Trophoblast cell (in vitro differentiated cells and primary cell): ENCODE measurements around the gene KMT2A.

Experiments used
- DNase-seq, 2 donors: peaks; one replicate each; pipeline ENCODE4 v3.0.0-alpha.2; 2016
- H2AFZ ChIP-seq: 2 replicates; pipeline ENCODE4 v1.6.1; 2013; ENCODE audit warnings: low read length, moderate library complexity, mild to moderate bottlenecking; ENCODE audit not compliant: insufficient read depth, poor library complexity
- H2AK5ac ChIP-seq: 2 replicates; pipeline ENCODE4 v1.6.1; 2013; ENCODE audit warnings: mild to moderate bottlenecking, low read length
- H2BK120ac ChIP-seq: 2 replicates; pipeline ENCODE4 v1.6.1; 2013; ENCODE audit warnings: low read length, mild to moderate bottlenecking, moderate library complexity; ENCODE audit not compliant: insufficient read depth, poor library complexity
- H2BK12ac ChIP-seq: 2 replicates; pipeline ENCODE4 v1.6.1; 2013; ENCODE audit warnings: mild to moderate bottlenecking, low read length, moderate library complexity
- H2BK5ac ChIP-seq: 2 replicates; pipeline ENCODE4 v1.6.1; 2013; ENCODE audit warnings: low read length, low read depth, moderate library complexity, mild to moderate bottlenecking; ENCODE audit not compliant: poor library complexity
- H3K14ac ChIP-seq: 2 replicates; pipeline ENCODE4 v1.6.1; 2013; ENCODE audit warnings: mild to moderate bottlenecking, low read length
- H3K18ac ChIP-seq: 2 replicates; pipeline ENCODE4 v1.6.1; 2013; ENCODE audit warnings: mild to moderate bottlenecking, low read length
- H3K23ac ChIP-seq: 2 replicates; pipeline ENCODE4 v1.6.1; 2013; ENCODE audit warnings: low read length
- H3K27ac ChIP-seq: 2 replicates; pipeline ENCODE4 v1.5.1; 2013; ENCODE audit warnings: low read depth, mild to moderate bottlenecking, inconsistent platforms, low read length, moderate library complexity
- H3K27me3 ChIP-seq: 2 replicates; pipeline ENCODE4 v1.6.1; 2013; ENCODE audit warnings: inconsistent platforms, mild to moderate bottlenecking, low read length, moderate library complexity; ENCODE audit not compliant: insufficient read depth
- H3K36me3 ChIP-seq, 2 experiments: 1 replicate in 1 of 2; 2 replicates in 1 of 2; pipeline ENCODE4 v1.6.1; 2013; ENCODE audit warnings: low read length in 2 of 2, mild to moderate bottlenecking in 2 of 2, moderate library complexity in 1 of 2; ENCODE audit not compliant: insufficient read depth in 2 of 2, control insufficient read depth in 1 of 2
- H3K4ac ChIP-seq: 2 replicates; pipeline ENCODE4 v1.6.1; 2013; ENCODE audit warnings: low read depth, mild to moderate bottlenecking, low read length, moderate library complexity
- H3K4me1 ChIP-seq, 2 experiments: 1 replicate in 1 of 2; 2 replicates in 1 of 2; pipeline ENCODE4 v1.6.1; 2013; ENCODE audit warnings: low read length in 2 of 2, mild to moderate bottlenecking in 2 of 2, moderate library complexity in 1 of 2; ENCODE audit not compliant: insufficient read depth in 2 of 2, control insufficient read depth in 1 of 2
- H3K4me2 ChIP-seq: 2 replicates; pipeline ENCODE4 v1.6.1; 2013; ENCODE audit warnings: inconsistent platforms, mild to moderate bottlenecking, low read length, moderate library complexity
- H3K4me3 ChIP-seq: 2 replicates; pipeline ENCODE4 v1.5.1; 2013; ENCODE audit warnings: mild to moderate bottlenecking, low read depth, low read length, inconsistent platforms
- H3K79me1 ChIP-seq: one replicate; pipeline ENCODE4 v1.6.1; 2013; ENCODE audit warnings: low read length
- H3K79me2 ChIP-seq: 2 replicates; pipeline ENCODE4 v1.6.1; 2013; ENCODE audit warnings: low read length, mild to moderate bottlenecking; ENCODE audit not compliant: control insufficient read depth, insufficient read depth, poor library complexity
- H3K9ac ChIP-seq: 2 replicates; pipeline ENCODE4 v1.6.1; 2013; ENCODE audit warnings: mild to moderate bottlenecking, low read length
- H3K9me3 ChIP-seq: 2 replicates; pipeline ENCODE4 v1.6.1; 2013; ENCODE audit warnings: low read depth, mild to moderate bottlenecking, control low read depth, inconsistent platforms, low read length; ENCODE audit not compliant: insufficient read depth
- H4K12ac ChIP-seq: 2 replicates; pipeline ENCODE4 v1.6.1; 2013; ENCODE audit warnings: low read depth, mild to moderate bottlenecking, low read length, moderate library complexity
- H4K8ac ChIP-seq: 2 replicates; pipeline ENCODE4 v1.6.1; 2013; ENCODE audit warnings: low read depth, mild to moderate bottlenecking, low read length, moderate library complexity
- H4K91ac ChIP-seq: one replicate; pipeline ENCODE4 v1.6.1; 2013; ENCODE audit warnings: low read depth, mild to moderate bottlenecking, low read length, moderate library complexity
- whole genome bisulfite sequencing: extraction: QIAGEN DNeasy Blood & Tissue Kit; methylation state at CpG from one replicate; pipeline ENCODE4 v1.1.7; 2013; ENCODE audit warnings: missing lambda C conversion rate; ENCODE audit not compliant: insufficient read length, insufficient coverage; ENCODE audit errors: extremely low coverage; 5-methylcytosine and 5-hydroxymethylcytosine counted together

Gene KMT2A

DNA sequence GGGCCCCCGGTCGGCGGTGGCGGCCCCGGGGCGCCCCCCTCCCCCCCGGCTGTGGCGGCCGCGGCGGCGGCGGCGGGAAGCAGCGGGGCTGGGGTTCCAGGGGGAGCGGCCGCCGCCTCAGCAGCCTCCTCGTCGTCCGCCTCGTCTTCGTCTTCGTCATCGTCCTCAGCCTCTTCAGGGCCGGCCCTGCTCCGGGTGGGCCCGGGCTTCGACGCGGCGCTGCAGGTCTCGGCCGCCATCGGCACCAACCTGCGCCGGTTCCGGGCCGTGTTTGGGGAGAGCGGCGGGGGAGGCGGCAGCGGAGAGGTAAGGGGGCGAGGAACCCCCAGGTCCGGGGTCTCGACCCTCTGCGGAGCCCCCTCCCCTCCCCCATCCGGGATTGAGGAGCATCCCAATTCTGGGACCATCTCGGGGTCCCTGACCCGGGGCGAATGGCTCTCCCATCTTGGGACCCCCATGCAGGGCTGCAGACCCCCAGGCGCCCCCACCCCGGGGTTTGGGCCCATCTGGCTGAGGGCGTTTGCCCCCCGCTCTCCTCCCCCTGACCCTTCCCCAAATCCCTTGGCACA, 431 bp downstream of the KMT2A start:
- Histone ChIP-seq H2BK5ac (peak overlapping the region; percentile 6), H4K8ac (peak overlapping the region; percentile 64), H2BK120ac (peak overlapping the region; percentile 76), H3K79me2 (peaks cover 8% of the 10 kb centered on the region), H2BK12ac (no peak overlapping the region), H3K4me1 (peaks cover 13 to 16% of the 10 kb centered on the region in 2 experiments), H4K12ac (peak overlapping the region; percentile 58), H3K4me3 (peak overlapping the region; percentile 92), H3K79me1 (peaks cover 7% of the 10 kb centered on the region), H4K91ac (peak overlapping the region; percentile 82), H3K23ac (no peak overlapping the region), H3K18ac (peak overlapping the region; percentile 75), H3K9ac (peak overlapping the region; percentile 76), H3K9me3 (no peaks in the 10 kb centered on the region), H3K14ac (peak overlapping the region; percentile 71), H2AFZ (peak overlapping the region; percentile 57), H2AK5ac (peak overlapping the region; percentile 51), H3K36me3 (no peaks in the 10 kb centered on the region), H3K4me2 (peak overlapping the region; percentile 97), H3K27me3 (no peaks in the 10 kb centered on the region), H3K4ac (peak overlapping the region; percentile 85), H3K27ac (peak overlapping the region; percentile 10)
- DNase-seq, result peak; percentile 18 to 51
- no CpG with 5 or more reads among the region's 55 CpGs for WGBS

DNA sequence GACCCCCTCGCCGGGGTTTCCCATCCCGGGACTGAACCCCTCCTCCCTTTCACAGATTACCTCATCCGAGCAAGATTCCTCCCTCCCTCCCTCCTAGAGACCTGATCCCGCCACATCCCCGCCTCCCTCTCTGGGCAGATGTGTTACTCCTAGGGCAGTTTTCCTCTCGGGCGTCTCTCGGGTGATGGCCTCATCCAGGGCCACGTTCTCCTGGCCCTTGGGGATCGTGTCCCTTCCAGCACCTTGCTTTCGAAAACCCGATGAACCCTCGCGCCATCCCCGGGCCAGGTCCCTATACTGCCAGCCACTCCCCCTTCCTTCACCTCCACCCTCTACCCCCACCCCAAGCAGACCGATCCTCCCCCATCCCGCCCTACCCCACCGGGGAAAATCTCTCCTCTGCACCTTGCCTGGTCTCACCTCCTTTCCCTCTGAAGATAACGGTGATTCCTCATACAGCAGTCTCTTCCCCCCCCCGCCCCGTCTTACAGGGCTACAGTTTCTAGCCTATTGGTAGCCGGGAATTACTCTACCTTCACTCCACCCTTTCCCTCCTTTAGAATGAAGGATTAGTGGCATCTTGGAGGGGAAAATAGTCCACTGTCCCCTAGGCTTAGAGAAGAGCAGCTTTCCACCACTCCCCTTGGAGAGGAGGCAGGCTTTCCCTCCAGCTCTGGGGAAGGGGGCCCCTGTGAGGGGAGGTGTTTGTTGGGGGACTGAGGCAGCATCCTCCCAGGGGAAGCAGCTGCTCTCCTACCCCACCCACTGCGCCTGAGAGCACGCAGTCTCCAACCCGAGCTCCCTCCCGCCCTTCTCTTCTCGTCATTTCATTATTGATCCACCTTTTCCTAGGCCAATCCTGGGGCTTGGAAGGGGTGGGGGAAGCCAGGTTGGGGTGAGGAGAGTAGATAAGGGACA, 1.2 kb downstream of the KMT2A start:
- Histone ChIP-seq H3K79me2 (peaks cover 8% of the 10 kb centered on the region), H3K18ac (peak overlapping the region; percentile 75), H3K27me3 (no peaks in the 10 kb centered on the region), H3K14ac (peak overlapping the region; percentile 71), H2BK12ac (no peak overlapping the region), H3K36me3 (no peaks in the 10 kb centered on the region), H3K9ac (peak overlapping the region; percentile 76), H2AK5ac (no peak overlapping the region), H3K23ac (no peak overlapping the region), H3K4ac (peak overlapping the region; percentile 85), H4K8ac (no peak overlapping the region), H2AFZ (no peak overlapping the region), H3K9me3 (no peaks in the 10 kb centered on the region), H4K12ac (no peak overlapping the region), H3K4me2 (peak overlapping the region; percentile 97), H3K27ac (no peak overlapping the region), H4K91ac (no peak overlapping the region), H3K79me1 (peaks cover 7% of the 10 kb centered on the region), H3K4me1 (peaks cover 13 to 16% of the 10 kb centered on the region in 2 experiments), H3K4me3 (peak overlapping the region; percentile 92), H2BK5ac (no peak overlapping the region), H2BK120ac (no peak overlapping the region)
- no CpG with 5 or more reads among the region's 28 CpGs for WGBS
- peak; percentile 28 to 38 for DNase-seq

DNA sequence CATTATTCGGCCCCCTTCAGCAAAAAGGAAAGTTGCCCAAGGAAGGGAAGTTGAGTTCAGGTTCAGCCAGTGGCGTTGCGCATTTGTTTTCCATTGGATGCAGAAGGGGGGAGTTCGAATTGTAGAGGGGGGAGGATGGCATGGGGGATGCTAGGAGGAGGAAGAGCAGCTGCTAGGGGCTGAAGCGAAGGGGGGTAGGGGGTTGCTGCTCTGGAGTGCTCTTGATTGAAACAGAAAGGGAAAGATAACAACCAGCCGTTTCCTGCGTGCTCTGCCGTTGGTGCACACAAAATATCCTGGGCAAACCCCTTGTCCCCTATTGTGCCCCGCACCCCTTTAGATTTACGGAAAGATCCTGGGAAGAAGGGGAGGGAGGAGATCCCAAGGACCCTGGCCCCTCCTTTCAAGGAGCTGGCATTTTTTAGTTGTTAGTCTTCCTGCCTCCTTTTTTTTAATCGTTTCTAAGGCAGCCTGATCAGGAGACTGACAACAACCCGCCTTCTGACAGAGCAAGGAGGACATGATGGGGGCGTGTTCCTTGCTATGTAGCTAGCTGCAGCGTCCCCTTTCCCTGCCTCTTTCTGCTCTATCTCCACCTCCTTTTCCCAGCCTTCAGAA, 2.1 kb downstream of the KMT2A start:
- H2BK120ac ChIP-seq, result no peak overlapping the region
- H2BK12ac ChIP-seq, result no peak overlapping the region
- no peak overlapping the region for H2AFZ ChIP-seq
- peaks cover 7% of the 10 kb centered on the region for H3K79me1 ChIP-seq
- peaks cover 13 to 16% of the 10 kb centered on the region in 2 experiments for H3K4me1 ChIP-seq
- H3K14ac ChIP-seq, result no peak overlapping the region
- DNase-seq, result peak; percentile 43 to 64
- H3K9me3 ChIP-seq, result no peaks in the 10 kb centered on the region
- no peak overlapping the region for H4K91ac ChIP-seq
- no peak overlapping the region for H2AK5ac ChIP-seq
- H3K4me3 ChIP-seq, result peak overlapping the region; percentile 34
- H4K12ac ChIP-seq, result no peak overlapping the region
- H3K27me3 ChIP-seq, result no peaks in the 10 kb centered on the region
- peaks cover 8% of the 10 kb centered on the region for H3K79me2 ChIP-seq
- no peak overlapping the region for H4K8ac ChIP-seq
- no peak overlapping the region for H3K23ac ChIP-seq
- no peak overlapping the region for H2BK5ac ChIP-seq
- no peaks in the 10 kb centered on the region for H3K36me3 ChIP-seq
- no CpG with 5 or more reads among the region's 14 CpGs for WGBS
- H3K4me2 ChIP-seq, result peak overlapping the region; percentile 97
- peak overlapping the region; percentile 8 for H3K9ac ChIP-seq
- no peak overlapping the region for H3K27ac ChIP-seq
- no peak overlapping the region for H3K4ac ChIP-seq
- H3K18ac ChIP-seq, result peak overlapping the region; percentile 50

DNA sequence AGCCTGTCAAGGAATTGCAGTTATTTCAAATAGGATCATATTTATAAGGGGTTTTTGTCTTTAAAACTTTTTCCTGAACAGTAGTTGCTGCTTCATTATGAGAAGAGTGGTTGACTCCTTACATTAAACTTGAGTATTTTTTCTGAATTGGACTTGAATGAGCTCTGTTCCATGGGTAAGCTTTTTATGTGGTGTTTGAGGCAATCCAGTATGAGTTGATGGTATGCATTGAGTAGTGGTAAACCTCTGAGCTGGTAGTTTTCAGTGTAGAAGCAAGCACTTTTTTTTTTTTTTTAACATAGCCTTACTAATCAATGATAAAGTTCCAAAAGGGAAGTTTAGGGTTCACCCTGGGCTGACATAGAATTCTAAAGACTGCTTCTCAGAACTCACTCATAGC, 3.4 kb downstream of the KMT2A start:
- Histone ChIP-seq H3K79me1 (peaks cover 7% of the 10 kb centered on the region), H4K12ac (no peak overlapping the region), H4K91ac (no peak overlapping the region), H3K36me3 (no peaks in the 10 kb centered on the region), H3K23ac (no peak overlapping the region), H2AK5ac (no peak overlapping the region), H2BK120ac (no peak overlapping the region), H2BK5ac (no peak overlapping the region), H3K14ac (no peak overlapping the region), H3K4me3 (no peak overlapping the region), H3K18ac (no peak overlapping the region), H2BK12ac (no peak overlapping the region), H3K4me2 (no peak overlapping the region), H3K4me1 (peaks cover 10 to 15% of the 10 kb centered on the region in 2 experiments), H3K4ac (no peak overlapping the region), H3K27ac (no peak overlapping the region), H4K8ac (no peak overlapping the region), H2AFZ (no peak overlapping the region), H3K27me3 (no peaks in the 10 kb centered on the region), H3K9ac (no peak overlapping the region), H3K79me2 (peaks cover 9% of the 10 kb centered on the region), H3K9me3 (no peaks in the 10 kb centered on the region)
- no peak for DNase-seq
